ENCODE measurements around the gene UPP1.

UPP1 gene

GRCh38 chr7:48097521-48098231 is 8.6 kb downstream of the UPP1 start:
- Histone ChIP-seq H3K4me1 (ENCODE audit: control insufficient read depth, insufficient read depth, low read length) (no peaks in the 10 kb centered on the region), H3K27ac (ENCODE audit: insufficient read depth, low read depth, low read length, poor library complexity, severe bottlenecking) (no peak overlapping the region)
- WGBS, 2 experiments: 90 to 93% methylated on average over 6 of the region's 6 CpGs

GRCh38 chr7:48098846-48099245 is 9.8 kb downstream of the UPP1 start:
- no peaks in the 10 kb centered on the region for H3K36me3 ChIP-seq (ENCODE audit: control insufficient read depth, insufficient read depth, low read length)
- no peak overlapping the region for H3K27ac ChIP-seq (ENCODE audit: insufficient read depth, low read depth, low read length, poor library complexity, severe bottlenecking)
- H3K4me1 ChIP-seq (ENCODE audit: control insufficient read depth, insufficient read depth, low read length): no peaks in the 10 kb centered on the region
- no peaks in the 10 kb centered on the region for H3K9me3 ChIP-seq (ENCODE audit: control insufficient read depth, low read length)
- no peak overlapping the region for H3K4me3 ChIP-seq (ENCODE audit: insufficient read depth, low read depth, low read length)
- WGBS, 2 experiments: 97 to 100% methylated on average over 4 of the region's 4 CpGs
- H3K27me3 ChIP-seq (ENCODE audit: control insufficient read depth, insufficient read depth, low read length, poor library complexity, severe bottlenecking): no peaks in the 10 kb centered on the region

More at GRCh38 chr7:48097521-48098231, 8.6 kb downstream of the UPP1 start:
- H3K9me3 ChIP-seq (ENCODE audit: control insufficient read depth, low read length): no peaks in the 10 kb centered on the region
- H3K4me3 ChIP-seq (ENCODE audit: insufficient read depth, low read depth, low read length): no peak overlapping the region
- no peaks in the 10 kb centered on the region for H3K36me3 ChIP-seq (ENCODE audit: control insufficient read depth, insufficient read depth, low read length)
- no peaks in the 10 kb centered on the region for H3K27me3 ChIP-seq (ENCODE audit: control insufficient read depth, insufficient read depth, low read length, poor library complexity, severe bottlenecking)

DNA sequence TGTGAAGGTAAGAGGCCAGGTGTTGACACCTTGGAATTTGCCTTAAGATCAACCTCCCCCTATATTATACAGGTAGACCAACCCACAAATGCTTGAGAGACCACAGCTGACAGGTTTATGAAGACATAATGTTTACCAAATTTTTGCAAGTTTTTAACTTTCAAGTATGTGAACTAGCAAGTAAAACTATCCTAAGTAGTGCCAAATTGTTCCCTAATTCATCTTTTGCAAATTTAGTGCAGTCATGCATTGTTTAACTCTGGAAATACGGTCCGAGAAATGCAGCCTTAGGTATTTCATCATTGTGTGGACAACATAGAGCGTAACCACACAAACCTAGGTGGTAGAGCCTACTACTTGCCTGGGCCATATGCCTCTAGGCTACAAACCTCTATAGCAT is 10.7 kb downstream of the UPP1 start:
- Histone ChIP-seq H3K36me3 (ENCODE audit: control insufficient read depth, insufficient read depth, low read length) (no peaks in the 10 kb centered on the region), H3K27ac (ENCODE audit: insufficient read depth, low read depth, low read length, poor library complexity, severe bottlenecking) (no peak overlapping the region), H3K9me3 (ENCODE audit: control insufficient read depth, low read length) (no peaks in the 10 kb centered on the region), H3K4me1 (ENCODE audit: control insufficient read depth, insufficient read depth, low read length) (no peaks in the 10 kb centered on the region), H3K4me3 (ENCODE audit: insufficient read depth, low read depth, low read length) (no peak overlapping the region), H3K27me3 (ENCODE audit: control insufficient read depth, insufficient read depth, low read length, poor library complexity, severe bottlenecking) (no peaks in the 10 kb centered on the region)
- 98 to 99% methylated on average over 3 of the region's 3 CpGs for WGBS, 2 experiments

DNA sequence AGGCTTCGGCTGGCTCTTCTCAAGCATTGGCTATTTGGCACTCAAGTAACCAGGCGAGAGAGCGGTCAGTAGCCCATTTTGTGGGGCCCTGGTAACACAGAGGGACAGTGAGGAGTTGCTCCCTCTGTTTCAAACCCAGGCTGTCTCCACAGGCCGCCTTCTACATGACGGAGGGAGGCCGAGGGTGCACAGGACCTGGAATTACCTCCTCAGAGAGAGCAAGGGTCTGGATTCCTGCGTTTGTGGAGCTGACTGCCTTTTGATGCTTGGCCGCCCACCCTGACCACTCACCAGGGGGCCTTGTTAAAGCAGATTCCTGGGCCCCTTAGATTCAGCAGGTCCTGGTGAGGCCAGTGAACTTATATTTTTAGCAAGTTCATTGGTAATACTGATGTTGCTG is 12.3 kb downstream of the UPP1 start:
- H3K27me3 ChIP-seq (ENCODE audit: control insufficient read depth, insufficient read depth, low read length, poor library complexity, severe bottlenecking): no peaks in the 10 kb centered on the region
- H3K9me3 ChIP-seq (ENCODE audit: control insufficient read depth, low read length): no peaks in the 10 kb centered on the region
- no peaks in the 10 kb centered on the region for H3K4me1 ChIP-seq (ENCODE audit: control insufficient read depth, insufficient read depth, low read length)
- WGBS, 2 experiments: 92 to 94% methylated on average over 8 of the region's 8 CpGs
- no peaks in the 10 kb centered on the region for H3K36me3 ChIP-seq (ENCODE audit: control insufficient read depth, insufficient read depth, low read length)
- H3K4me3 ChIP-seq (ENCODE audit: insufficient read depth, low read depth, low read length): no peak overlapping the region
- H3K27ac ChIP-seq (ENCODE audit: insufficient read depth, low read depth, low read length, poor library complexity, severe bottlenecking): no peak overlapping the region

DNA sequence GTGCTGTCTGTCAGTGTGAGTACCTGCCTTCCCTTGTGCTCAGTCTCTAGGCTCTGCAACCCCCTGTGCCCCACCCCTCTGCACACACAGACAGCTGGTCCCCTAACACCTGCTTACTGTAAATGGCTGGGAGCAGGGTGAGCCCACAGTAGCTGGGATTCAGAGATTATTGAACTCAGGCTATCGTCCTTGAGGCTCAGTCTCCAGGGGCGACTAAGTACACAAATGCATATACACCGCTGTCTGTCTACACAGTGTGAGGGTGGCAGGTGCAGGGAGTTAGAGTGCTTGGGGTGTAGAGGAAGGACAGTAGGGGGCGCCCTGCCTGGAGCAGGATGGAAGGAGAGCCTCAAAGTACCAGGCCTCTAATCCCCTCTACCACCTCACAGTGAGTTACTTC is 12.9 kb downstream of the UPP1 start:
- WGBS, 2 experiments: 87 to 92% methylated on average over 4 of the region's 4 CpGs
- Histone ChIP-seq H3K4me1 (ENCODE audit: control insufficient read depth, insufficient read depth, low read length) (no peaks in the 10 kb centered on the region), H3K36me3 (ENCODE audit: control insufficient read depth, insufficient read depth, low read length) (no peaks in the 10 kb centered on the region), H3K27ac (ENCODE audit: insufficient read depth, low read depth, low read length, poor library complexity, severe bottlenecking) (no peak overlapping the region), H3K4me3 (ENCODE audit: insufficient read depth, low read depth, low read length) (no peak overlapping the region), H3K27me3 (ENCODE audit: control insufficient read depth, insufficient read depth, low read length, poor library complexity, severe bottlenecking) (no peaks in the 10 kb centered on the region), H3K9me3 (ENCODE audit: control insufficient read depth, low read length) (no peaks in the 10 kb centered on the region)

GRCh38 chr7:48102530-48102929 is 13.5 kb downstream of the UPP1 start:
- no peaks in the 10 kb centered on the region for H3K9me3 ChIP-seq (ENCODE audit: control insufficient read depth, low read length)
- WGBS, 2 experiments: 98% methylated on average over 4 of the region's 4 CpGs
- H3K4me3 ChIP-seq (ENCODE audit: insufficient read depth, low read depth, low read length): no peak overlapping the region
- H3K27ac ChIP-seq (ENCODE audit: insufficient read depth, low read depth, low read length, poor library complexity, severe bottlenecking): no peak overlapping the region
- no peaks in the 10 kb centered on the region for H3K27me3 ChIP-seq (ENCODE audit: control insufficient read depth, insufficient read depth, low read length, poor library complexity, severe bottlenecking)
- no peaks in the 10 kb centered on the region for H3K4me1 ChIP-seq (ENCODE audit: control insufficient read depth, insufficient read depth, low read length)
- H3K36me3 ChIP-seq (ENCODE audit: control insufficient read depth, insufficient read depth, low read length): no peaks in the 10 kb centered on the region

DNA sequence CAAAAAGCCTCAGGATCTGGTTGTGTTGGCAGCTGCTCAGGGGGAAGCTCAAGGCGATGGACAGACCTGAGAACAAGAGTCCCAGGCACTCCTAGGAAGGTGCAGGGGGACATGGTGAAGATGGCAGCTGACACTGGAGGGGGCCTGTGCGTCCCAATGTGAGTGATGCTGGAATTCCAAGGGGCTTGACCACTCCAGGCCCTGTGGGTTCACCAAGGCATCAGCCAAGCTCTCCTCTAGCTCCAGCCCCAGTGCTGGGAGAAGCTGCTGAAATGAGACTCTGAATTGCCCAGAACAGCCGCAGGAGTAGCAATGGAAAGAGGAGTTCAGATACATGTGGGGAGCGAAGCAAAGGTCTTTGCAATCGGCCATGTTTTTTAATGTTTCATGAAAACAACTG is 16.0 kb downstream of the UPP1 start:
- no peak overlapping the region for H3K4me3 ChIP-seq (ENCODE audit: insufficient read depth, low read depth, low read length)
- WGBS, 2 experiments: 95 to 96% methylated on average over 5 of the region's 5 CpGs

DNA sequence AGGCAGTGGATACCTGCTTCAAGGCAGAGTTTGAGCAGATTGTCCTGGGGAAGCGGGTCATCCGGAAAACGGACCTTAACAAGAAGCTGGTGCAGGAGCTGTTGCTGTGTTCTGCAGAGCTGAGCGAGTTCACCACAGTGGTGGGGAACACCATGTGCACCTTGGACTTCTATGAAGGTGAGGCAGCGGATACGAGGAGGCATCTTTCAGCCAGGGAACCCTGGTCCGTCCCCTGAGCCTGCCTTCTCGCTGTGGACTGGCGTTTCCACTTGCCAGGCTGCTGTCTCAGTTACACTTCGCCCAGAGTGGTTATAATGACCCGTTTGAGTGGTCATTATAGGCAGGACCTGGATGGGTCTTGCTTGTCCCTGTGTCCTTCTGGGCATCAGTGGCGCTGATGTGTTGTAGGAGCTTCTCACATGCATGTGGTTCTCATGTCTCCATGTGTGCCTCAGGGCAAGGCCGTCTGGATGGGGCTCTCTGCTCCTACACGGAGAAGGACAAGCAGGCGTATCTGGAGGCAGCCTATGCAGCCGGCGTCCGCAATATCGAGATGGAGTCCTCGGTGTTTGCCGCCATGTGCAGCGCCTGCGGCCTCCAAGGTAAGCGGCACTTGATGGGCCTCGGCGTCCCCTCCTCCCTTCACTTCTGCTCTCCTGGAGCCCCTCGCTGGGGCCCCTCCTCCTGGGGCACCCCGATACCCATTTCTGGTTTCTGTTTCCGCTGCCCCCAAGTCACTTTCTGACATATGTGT is 18.0 kb downstream of the UPP1 start:
- Histone ChIP-seq H3K27ac (ENCODE audit: insufficient read depth, low read depth, low read length, poor library complexity, severe bottlenecking) (no peak overlapping the region), H3K4me3 (ENCODE audit: insufficient read depth, low read depth, low read length) (no peak overlapping the region), H3K9me3 (ENCODE audit: control insufficient read depth, low read length) (no peaks in the 10 kb centered on the region), H3K27me3 (ENCODE audit: control insufficient read depth, insufficient read depth, low read length, poor library complexity, severe bottlenecking) (no peaks in the 10 kb centered on the region), H3K4me1 (ENCODE audit: control insufficient read depth, insufficient read depth, low read length) (no peaks in the 10 kb centered on the region), H3K36me3 (ENCODE audit: control insufficient read depth, insufficient read depth, low read length) (no peaks in the 10 kb centered on the region)
- 94% methylated on average over 29 of the region's 29 CpGs for WGBS, 2 experiments

More for the DNA sequence above, 16.0 kb downstream of the UPP1 start:
- Histone ChIP-seq H3K27ac (ENCODE audit: insufficient read depth, low read depth, low read length, poor library complexity, severe bottlenecking) (no peak overlapping the region), H3K36me3 (ENCODE audit: control insufficient read depth, insufficient read depth, low read length) (no peaks in the 10 kb centered on the region), H3K27me3 (ENCODE audit: control insufficient read depth, insufficient read depth, low read length, poor library complexity, severe bottlenecking) (no peaks in the 10 kb centered on the region), H3K9me3 (ENCODE audit: control insufficient read depth, low read length) (no peaks in the 10 kb centered on the region), H3K4me1 (ENCODE audit: control insufficient read depth, insufficient read depth, low read length) (no peaks in the 10 kb centered on the region)

GRCh38 chr7:48107926-48108472 is 18.9 kb downstream of the UPP1 start:
- H3K27me3 ChIP-seq (ENCODE audit: control insufficient read depth, insufficient read depth, low read length, poor library complexity, severe bottlenecking): no peaks in the 10 kb centered on the region
- no peak overlapping the region for H3K27ac ChIP-seq (ENCODE audit: insufficient read depth, low read depth, low read length, poor library complexity, severe bottlenecking)
- no peaks in the 10 kb centered on the region for H3K4me1 ChIP-seq (ENCODE audit: control insufficient read depth, insufficient read depth, low read length)
- no peak overlapping the region for H3K4me3 ChIP-seq (ENCODE audit: insufficient read depth, low read depth, low read length)
- WGBS, 2 experiments: 92 to 93% methylated on average over 18 of the region's 18 CpGs
- no peaks in the 10 kb centered on the region for H3K36me3 ChIP-seq (ENCODE audit: control insufficient read depth, insufficient read depth, low read length)
- no peaks in the 10 kb centered on the region for H3K9me3 ChIP-seq (ENCODE audit: control insufficient read depth, low read length)

Measured in ectodermal cell (in vitro differentiated cells).